Keratinocyte (primary cell): ENCODE measurements around the gene TTC13.

ENCODE experiments used
- CTCF ChIP-seq, 3 experiments: IDR thresholded peaks in 1 of 3; conservative IDR thresholded peaks in 1 of 3; optimal IDR thresholded peaks in 1 of 3; 2 replicates in 2 of 3; 3 replicates in 1 of 3; pipeline versions ENCODE3 to v1.5.1; 2011; ENCODE audit warnings: low read length in 3 of 3, mild to moderate bottlenecking in 3 of 3, moderate library complexity in 2 of 3, control low read depth in 1 of 3, inconsistent platforms in 1 of 3; ENCODE audit not compliant: insufficient read depth in 2 of 3; ENCODE audit errors: extremely low read depth in 1 of 3
- EZH2 ChIP-seq: IDR thresholded peaks from one replicate; pipeline ENCODE4 v1.6.1; 2012; ENCODE audit warnings: inconsistent platforms, mild to moderate bottlenecking, low read length, moderate library complexity

GRCh38 chr1:230861489-230861888 is 117.2 kb downstream of the TTC13 start:
- TF ChIP-seq CTCF (optimal IDR thresholded peaks at IDR 0.05 in 1 of 3, IDR thresholded peaks at IDR 0.05 in 1 of 3, conservative IDR thresholded peaks at IDR 0.05 in 1 of 3; ENCODE audit: extremely low read depth in 1 of 3, insufficient read depth in 2 of 3, low read length in 3 of 3): no peak
- TF ChIP-seq EZH2: no peak
